ENCODE results near the gene CDCA5. TPM values are rescaled to one million over a fixed set of nuclear protein-coding genes. Genes with fewer than 3 reads are reported as not detected.

The CDCA5 gene
- polyA plus RNA-seq, 1 experiment: 11.9 TPM

- DNase-seq (ENCODE audit: low read depth): no peak
- CTCF ChIA-PET: interaction anchor here (0.6 to 0.9 kb wide), 2 partner anchors 10 to 15 kb away, joined by 3 to 4 read pairs (median 3); partner anchors contain the start of gene ZNHIT2
- H3K27me3 ChIP-seq (ENCODE audit: control insufficient read depth, insufficient read depth, low read length): no peaks in the 10 kb centered on the region
- H3K4me3 ChIP-seq (ENCODE audit: low read depth, low read length): no peak overlapping the region
- peaks cover 56% of the 10 kb centered on the region for H3K36me3 ChIP-seq (ENCODE audit: control insufficient read depth, insufficient read depth, low read length)
- no peak for TF ChIP-seq CTCF (IDR thresholded peaks at IDR 0.05; ENCODE audit: insufficient read depth, low read depth, low read length)
- POLR2A ChIA-PET: interaction anchor here (0.7 kb wide), 1 partner anchor 26 kb away, joined by 3 read pairs; no protein-coding TSS in a partner anchor
Observed at GRCh38 chr11:65127473-65128181, 43.8 kb upstream of the CDCA5 start.

DNA sequence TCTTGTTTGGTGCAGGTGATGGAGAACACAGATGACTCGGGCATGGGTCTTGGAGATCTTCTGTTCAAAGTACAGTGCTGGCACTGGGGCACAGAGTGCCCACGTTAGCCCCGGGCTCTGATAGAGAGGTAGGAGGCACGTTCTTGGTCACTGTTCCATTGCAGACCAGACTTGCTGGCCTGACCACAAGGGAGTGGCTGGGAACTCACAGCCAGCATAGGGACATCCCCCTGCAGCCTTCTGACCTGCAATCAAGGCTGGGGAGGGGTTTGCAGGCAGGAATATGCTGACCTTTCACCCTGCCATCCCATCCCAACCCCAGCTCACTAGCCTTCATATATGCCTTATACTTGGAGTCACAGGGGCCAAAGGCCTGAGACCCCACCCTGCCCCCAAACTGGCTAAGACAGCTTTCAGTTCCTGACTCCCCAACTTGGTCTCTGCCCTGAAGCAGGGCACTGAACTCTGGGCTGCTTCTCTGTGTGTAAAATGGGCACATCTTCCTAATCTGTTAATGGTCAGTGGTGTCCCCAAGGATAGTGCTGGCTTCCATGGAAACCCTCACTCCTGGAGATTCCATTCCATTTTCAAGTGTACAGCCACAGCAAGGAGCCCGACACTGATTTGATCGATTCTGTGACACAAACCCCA, 42.9 kb upstream of the CDCA5 start:
- peaks cover 49% of the 10 kb centered on the region for H3K36me3 ChIP-seq (ENCODE audit: control insufficient read depth, insufficient read depth, low read length)
- TF ChIP-seq CTCF (IDR thresholded peaks at IDR 0.05; ENCODE audit: insufficient read depth, low read depth, low read length): no peak
- ChIA-PET CTCF (interaction anchor here (0.6 to 0.8 kb wide), 2 partner anchors 9 to 14 kb away, joined by 3 read pairs; partner anchors contain the start of gene ZNHIT2), POLR2A (interaction anchor here (0.7 kb wide), 1 partner anchor 27 kb away, joined by 3 read pairs; no protein-coding TSS in a partner anchor)
- no peaks in the 10 kb centered on the region for H3K27me3 ChIP-seq (ENCODE audit: control insufficient read depth, insufficient read depth, low read length)
- H3K4me3 ChIP-seq (ENCODE audit: low read depth, low read length): no peak overlapping the region
- no peak for DNase-seq (ENCODE audit: low read depth)

GRCh38 chr11:65125197-65126056, 41.6 kb upstream of the CDCA5 start:
- CTCF ChIA-PET: interaction anchor here (1.5 to 1.6 kb wide), 2 partner anchors 13 to 15 kb away, joined by 5 to 9 read pairs; partner anchors contain the start of gene TM7SF2
- H3K36me3 ChIP-seq (ENCODE audit: control insufficient read depth, insufficient read depth, low read length): peaks cover 41% of the 10 kb centered on the region
- DNase-seq (ENCODE audit: low read depth): no peak

DNA sequence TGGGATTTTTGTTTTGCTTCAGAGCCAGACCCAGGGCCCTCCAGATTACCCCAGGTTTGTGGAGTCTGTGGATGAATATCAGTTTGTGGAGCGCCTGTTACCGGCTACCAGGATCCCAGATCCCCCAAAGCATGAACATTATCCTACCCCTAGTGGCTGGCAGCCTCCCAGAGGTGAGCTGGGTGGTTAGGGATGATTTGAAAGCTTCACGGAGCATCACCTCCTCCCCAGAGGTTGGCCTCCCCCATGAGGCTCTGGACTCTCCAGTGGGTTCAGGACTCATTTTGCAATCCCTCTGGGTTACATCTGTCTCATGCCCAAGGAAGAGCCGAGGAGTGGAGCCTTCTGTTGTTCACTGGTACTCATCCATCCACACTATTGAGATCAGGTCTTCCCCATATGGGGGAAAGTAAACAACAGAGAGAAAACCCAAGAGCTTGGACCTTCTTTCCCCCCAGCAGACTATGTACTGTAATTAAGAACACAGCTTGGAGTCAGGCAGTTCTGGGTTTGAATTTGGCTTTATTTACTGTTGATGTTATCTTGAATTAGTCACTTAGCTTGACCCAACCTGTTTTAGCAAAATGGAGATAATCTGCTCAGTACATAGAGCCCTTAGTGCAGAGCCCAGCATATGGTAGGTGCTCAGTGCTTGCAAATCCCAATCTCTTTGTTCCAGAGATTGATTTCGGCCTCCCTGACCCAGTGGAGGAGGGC, 40.8 kb upstream of the CDCA5 start:
- peaks cover 34% of the 10 kb centered on the region for H3K36me3 ChIP-seq (ENCODE audit: control insufficient read depth, insufficient read depth, low read length)

More at GRCh38 chr11:65125197-65126056, 41.6 kb upstream of the CDCA5 start:
- no peak for TF ChIP-seq CTCF (IDR thresholded peaks at IDR 0.05; ENCODE audit: insufficient read depth, low read depth, low read length)
- H3K27me3 ChIP-seq (ENCODE audit: control insufficient read depth, insufficient read depth, low read length): no peaks in the 10 kb centered on the region
- no peak overlapping the region for H3K4me3 ChIP-seq (ENCODE audit: low read depth, low read length)
- POLR2A ChIA-PET: no interaction called here

More for the DNA sequence above, 40.8 kb upstream of the CDCA5 start:
- ChIA-PET CTCF (interaction anchor here (1.0 to 1.6 kb wide), 3 partner anchors 10 to 14 kb away, joined by 3 to 9 read pairs (median 5); partner anchors contain the start of gene TM7SF2), POLR2A (no interaction called here)
- DNase-seq (ENCODE audit: low read depth): no peak
- TF ChIP-seq CTCF (IDR thresholded peaks at IDR 0.05; ENCODE audit: insufficient read depth, low read depth, low read length): no peak
- Histone ChIP-seq H3K27me3 (ENCODE audit: control insufficient read depth, insufficient read depth, low read length) (no peaks in the 10 kb centered on the region), H3K4me3 (ENCODE audit: low read depth, low read length) (no peak overlapping the region)
